IMR-90 (cell line): Measurements from ENCODE around the gene PGAP1. TPM values are rescaled to one million over a fixed set of nuclear protein-coding genes. Genes with fewer than 3 reads are reported as not detected.

Source experiments
- ATAC-seq: fragments of 200-7000 bp; cut with Tn5 transposase; 2 replicates; pipeline ENCODE4 v1.9.1; 2020; ENCODE audit warnings: low read depth, mild to moderate bottlenecking, moderate library complexity
- BruUV-seq: library from RNA; stranded (reverse); fragments of 400-500 nt; replicated peaks from 2 replicates; lab custom pipeline; 2021; lab: Mats Ljungman, UMichigan
- CTCF ChIA-PET: fragments of 300-600 bp; formaldehyde crosslinking; extraction: SDS; loops from one replicate; lab custom pipeline; 2021; ENCODE audit warnings: antibody characterized with exemption; lab: Yijun Ruan, JAX
- POLR2A ChIA-PET: fragments of 300-600 bp; sonication (Branson Sonifier 250); formaldehyde crosslinking; loops from one replicate; lab custom pipeline; 2022; ENCODE audit warnings: antibody characterized with exemption; ENCODE audit not compliant: unreplicated experiment; lab: Charles Lee
- DNase-seq: peaks from one replicate; pipeline ENCODE4 v3.0.0; 2013
- H2AFZ ChIP-seq: replicated peaks from 2 replicates; pipeline ENCODE3; 2013; ENCODE audit warnings: low read length, mild to moderate bottlenecking; ENCODE audit not compliant: poor library complexity
- H2AK5ac ChIP-seq: 2 replicates; pipeline ENCODE4 v1.6.1; 2013; ENCODE audit warnings: low read depth, low read length, inconsistent platforms
- H2AK9ac ChIP-seq: replicated peaks from 2 replicates; pipeline ENCODE3; 2013; ENCODE audit warnings: mild to moderate bottlenecking, low read depth, low read length, moderate library complexity; ENCODE audit not compliant: poor library complexity
- H2BK120ac ChIP-seq: 2 replicates; pipeline ENCODE4 v1.6.1; 2013; ENCODE audit warnings: low read depth, low read length, inconsistent platforms
- H2BK15ac ChIP-seq: 3 replicates; pipeline ENCODE4 v1.6.1; 2013; ENCODE audit warnings: low read depth, low read length, inconsistent platforms
- H2BK20ac ChIP-seq: 2 replicates; pipeline ENCODE4 v1.6.1; 2013; ENCODE audit warnings: low read depth, mild to moderate bottlenecking, inconsistent platforms, low read length, moderate library complexity
- H2BK5ac ChIP-seq: 2 replicates; pipeline ENCODE4 v1.6.1; 2013; ENCODE audit warnings: mild to moderate bottlenecking, low read depth, low read length, inconsistent platforms; ENCODE audit not compliant: poor library complexity, severe bottlenecking
- H3K14ac ChIP-seq: replicated peaks from 2 replicates; pipeline ENCODE4 v1.6.1; 2013; ENCODE audit warnings: low read depth, low read length, inconsistent platforms
- H3K18ac ChIP-seq: 2 replicates; pipeline ENCODE4 v1.6.1; 2013; ENCODE audit warnings: low read depth, low read length, control low read depth
- H3K23ac ChIP-seq: 2 replicates; pipeline ENCODE4 v1.6.1; 2013; ENCODE audit warnings: low read depth, low read length, inconsistent platforms
- H3K27ac ChIP-seq: 2 replicates; pipeline ENCODE4 v1.5.1; 2013; ENCODE audit warnings: mild to moderate bottlenecking, control low read depth, low read length; ENCODE audit not compliant: insufficient read depth
- H3K27me3 ChIP-seq: 2 replicates; pipeline ENCODE4 v1.6.1; 2013; ENCODE audit warnings: low read length; ENCODE audit not compliant: control insufficient read depth, insufficient read depth
- H3K36me3 ChIP-seq: 2 replicates; pipeline ENCODE4 v1.6.1; 2013; ENCODE audit warnings: low read length, mixed read lengths; ENCODE audit not compliant: control insufficient read depth, insufficient read depth
- H3K4ac ChIP-seq: 2 replicates; pipeline ENCODE4 v1.6.1; 2013; ENCODE audit warnings: low read depth, low read length, inconsistent platforms
- H3K4me1 ChIP-seq: 2 replicates; pipeline ENCODE4 v1.6.1; 2013; ENCODE audit warnings: low read length, mixed read lengths; ENCODE audit not compliant: control insufficient read depth, insufficient read depth
- H3K4me2 ChIP-seq: 2 replicates; pipeline ENCODE4 v1.6.1; 2013; ENCODE audit warnings: low read depth, mild to moderate bottlenecking, control low read depth, low read length, moderate library complexity
- H3K4me3 ChIP-seq: 2 replicates; pipeline ENCODE4 v1.5.1; 2013; ENCODE audit warnings: low read depth, mild to moderate bottlenecking, control low read depth, low read length, moderate library complexity; ENCODE audit not compliant: insufficient read depth
- H3K56ac ChIP-seq: 2 replicates; pipeline ENCODE4 v1.6.1; 2013; ENCODE audit warnings: low read length, inconsistent platforms; ENCODE audit not compliant: insufficient read depth; ENCODE audit errors: extremely low read depth
- H3K79me1 ChIP-seq, 2 experiments: 2 replicates each; pipeline ENCODE4 v1.6.1; 2013; ENCODE audit warnings: low read length in 2 of 2, inconsistent platforms in 1 of 2, low read depth in 1 of 2
- H3K9ac ChIP-seq: 2 replicates; pipeline ENCODE4 v1.6.1; 2013; ENCODE audit warnings: low read depth, low read length, control low read depth
- H3K9me1 ChIP-seq: 2 replicates; pipeline ENCODE4 v1.6.1; 2013; ENCODE audit warnings: low read length, inconsistent platforms; ENCODE audit not compliant: insufficient read depth
- H3K9me3 ChIP-seq: 2 replicates; pipeline ENCODE4 v1.6.1; 2013; ENCODE audit warnings: low read length; ENCODE audit not compliant: control insufficient read depth, insufficient read depth
- H4K20me1 ChIP-seq: 2 replicates; pipeline ENCODE4 v1.6.1; 2013; ENCODE audit warnings: low read length, inconsistent platforms; ENCODE audit not compliant: insufficient read depth
- H4K5ac ChIP-seq: 2 replicates; pipeline ENCODE4 v1.6.1; 2013; ENCODE audit warnings: mild to moderate bottlenecking, low read depth, low read length, control low read depth
- H4K8ac ChIP-seq, 2 experiments: 2 replicates each; pipeline ENCODE4 v1.6.1; 2013; ENCODE audit warnings: low read depth in 2 of 2, low read length in 2 of 2, control low read depth in 1 of 2, inconsistent platforms in 1 of 2
- H4K91ac ChIP-seq: 2 replicates; pipeline ENCODE4 v1.6.1; 2013; ENCODE audit warnings: low read depth, low read length, inconsistent platforms; ENCODE audit not compliant: insufficient read depth
- BHLHE40 ChIP-seq: fragments of 150-350 bp; IDR thresholded peaks from 2 replicates; pipeline ENCODE4 v1.6.1; 2016; ENCODE audit warnings: mild to moderate bottlenecking, low read depth, low read length
- CEBPB ChIP-seq: IDR thresholded peaks from 2 replicates; pipeline ENCODE4 v1.6.1; 2012; ENCODE audit warnings: low read depth, low read length, improper control_type of control experiment
- CHD1 ChIP-seq: IDR thresholded peaks from 2 replicates; pipeline ENCODE4 v1.6.1; 2012; ENCODE audit warnings: low read depth, low read length, improper control_type of control experiment
- FOS ChIP-seq: fragments of 150-350 bp; IDR thresholded peaks from 2 replicates; pipeline ENCODE4 v1.6.1; 2016; ENCODE audit warnings: low read depth, low read length
- MAFK ChIP-seq: IDR thresholded peaks from 2 replicates; pipeline ENCODE4 v1.6.1; 2012; ENCODE audit warnings: low read depth, low read length, improper control_type of control experiment
- MAZ ChIP-seq: IDR thresholded peaks from 2 replicates; pipeline ENCODE4 v1.6.1; 2012; ENCODE audit warnings: low read depth, mild to moderate bottlenecking, low read length, improper control_type of control experiment, moderate library complexity, borderline replicate concordance
- MXI1 ChIP-seq: IDR thresholded peaks from 2 replicates; pipeline ENCODE4 v1.6.1; 2012; ENCODE audit warnings: low read depth, mild to moderate bottlenecking, low read length, moderate library complexity, borderline replicate concordance
- NFE2L2 ChIP-seq: fragments of 150-350 bp; IDR thresholded peaks from 2 replicates; pipeline ENCODE4 v1.6.1; 2016; ENCODE audit warnings: low read depth, mild to moderate bottlenecking, low read length
- POLR2A ChIP-seq: IDR thresholded peaks from 2 replicates; pipeline ENCODE4 v1.6.1; 2012; ENCODE audit warnings: mild to moderate bottlenecking, low read depth, low read length
- RAD21 ChIP-seq: IDR thresholded peaks from 2 replicates; pipeline ENCODE4 v1.6.1; 2012; ENCODE audit warnings: low read length, improper control_type of control experiment
- RCOR1 ChIP-seq: IDR thresholded peaks from 2 replicates; pipeline ENCODE4 v1.6.1; 2012; ENCODE audit warnings: mild to moderate bottlenecking, low read length, improper control_type of control experiment; ENCODE audit not compliant: insufficient replicate concordance
- RFX5 ChIP-seq: IDR thresholded peaks from 2 replicates; pipeline ENCODE4 v1.8.0; 2012; ENCODE audit warnings: low read depth, mild to moderate bottlenecking, low read length, moderate library complexity
- SMC3 ChIP-seq: fragments of 150-350 bp; IDR thresholded peaks from 2 replicates; pipeline ENCODE4 v1.6.1; 2016; ENCODE audit warnings: low read depth, mild to moderate bottlenecking, antibody characterized with exemption, low read length, moderate library complexity
- USF2 ChIP-seq: fragments of 150-350 bp; IDR thresholded peaks from 2 replicates; pipeline ENCODE4 v1.6.1; 2017; ENCODE audit warnings: mild to moderate bottlenecking, antibody characterized with exemption, low read length, low read depth
- WGBS, 2 experiments: methylation state at CpG; one replicate each; pipeline versions ENCODE4 v1.1.5 to v1.1.7; 2013; ENCODE audit warnings: missing lambda C conversion rate in 2 of 2; ENCODE audit not compliant: insufficient read length in 1 of 2; ENCODE audit errors: extremely low coverage in 2 of 2; 5-methylcytosine and 5-hydroxymethylcytosine counted together
- dilution Hi-C: fragments of 300-500 bp; cut with HindIII; formaldehyde crosslinking; loops from one replicate; pipeline ENCODE4 v1.14.3; 2018; ENCODE audit warnings: low sequenced_read_pairs; ENCODE audit not compliant: unreplicated experiment
- in situ Hi-C: fragments of 300-500 bp; cut with MboI; formaldehyde crosslinking; loops from 3 replicates; pipeline ENCODE4 v1.14.3; 2019; ENCODE audit warnings: low sequenced_read_pairs, inconsistent platforms, mixed read lengths
- intact Hi-C: fragments of 100-400 bp; cut with micrococcal nuclease; formaldehyde crosslinking; loops from 2 replicates; pipeline ENCODE4 v1.10.0; 2022
- polyA plus RNA-seq, 3 experiments: library from polyadenylated mRNA; depleted of rRNA; stranded (reverse); fragments of >200 nt; gene quantifications; 2 replicates each; pipeline ENCODE4 v1.2.3, GENCODE V29; 2012; ENCODE audit warnings: low replicate concordance in 1 of 3
- total RNA-seq: library from RNA; depleted of rRNA; stranded (reverse); fragments of >200 nt; gene quantifications from 2 replicates; pipeline ENCODE4 v1.2.3, GENCODE V29; 2012
- TF ChIP-seq, protein P1 (sequence below): fragments of 150-350 bp; IDR thresholded peaks from 2 replicates; pipeline ENCODE4 v1.6.1; 2016; ENCODE audit warnings: low read depth, mild to moderate bottlenecking, low read length, moderate library complexity, borderline replicate concordance
- TF ChIP-seq, protein P2 (sequence below): conservative IDR thresholded peaks from 2 replicates; pipeline ENCODE4 v1.5.1; 2012; ENCODE audit warnings: mild to moderate bottlenecking, low read depth, low read length, improper control_type of control experiment

The PGAP1 gene
- total and polyA plus RNA-seq, 2 of the 4 experiments (the other 2 are of a cell fraction): 1.9 to 5.7 TPM

- no peak overlapping the region for H3K4me3 ChIP-seq
- H2BK20ac ChIP-seq: no peak overlapping the region
- DNase-seq (no peak), ATAC-seq (no peak)
- no TSS peak for BruUV-seq
- H3K56ac ChIP-seq: no peak overlapping the region
- no peaks in the 10 kb centered on the region for H3K9me3 ChIP-seq
- no peak overlapping the region for H4K8ac ChIP-seq
- no peak overlapping the region for H2AK9ac ChIP-seq
- H3K27ac ChIP-seq: no peak overlapping the region
- H3K27me3 ChIP-seq: no peaks in the 10 kb centered on the region
- TF ChIP-seq USF2 (no peak), RAD21 (no peak), MAZ (no peak), NFE2L2 (no peak), RCOR1 (no peak), MXI1 (no peak), SMC3 (no peak), POLR2A (no peak), CEBPB (no peak), FOS (no peak), BHLHE40 (no peak), MAFK (no peak), RFX5 (no peak), CHD1 (no peak)
- TF ChIP-seq, protein P1, sequence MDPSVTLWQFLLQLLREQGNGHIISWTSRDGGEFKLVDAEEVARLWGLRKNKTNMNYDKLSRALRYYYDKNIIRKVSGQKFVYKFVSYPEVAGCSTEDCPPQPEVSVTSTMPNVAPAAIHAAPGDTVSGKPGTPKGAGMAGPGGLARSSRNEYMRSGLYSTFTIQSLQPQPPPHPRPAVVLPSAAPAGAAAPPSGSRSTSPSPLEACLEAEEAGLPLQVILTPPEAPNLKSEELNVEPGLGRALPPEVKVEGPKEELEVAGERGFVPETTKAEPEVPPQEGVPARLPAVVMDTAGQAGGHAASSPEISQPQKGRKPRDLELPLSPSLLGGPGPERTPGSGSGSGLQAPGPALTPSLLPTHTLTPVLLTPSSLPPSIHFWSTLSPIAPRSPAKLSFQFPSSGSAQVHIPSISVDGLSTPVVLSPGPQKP: no peak
- TF ChIP-seq, protein P2, sequence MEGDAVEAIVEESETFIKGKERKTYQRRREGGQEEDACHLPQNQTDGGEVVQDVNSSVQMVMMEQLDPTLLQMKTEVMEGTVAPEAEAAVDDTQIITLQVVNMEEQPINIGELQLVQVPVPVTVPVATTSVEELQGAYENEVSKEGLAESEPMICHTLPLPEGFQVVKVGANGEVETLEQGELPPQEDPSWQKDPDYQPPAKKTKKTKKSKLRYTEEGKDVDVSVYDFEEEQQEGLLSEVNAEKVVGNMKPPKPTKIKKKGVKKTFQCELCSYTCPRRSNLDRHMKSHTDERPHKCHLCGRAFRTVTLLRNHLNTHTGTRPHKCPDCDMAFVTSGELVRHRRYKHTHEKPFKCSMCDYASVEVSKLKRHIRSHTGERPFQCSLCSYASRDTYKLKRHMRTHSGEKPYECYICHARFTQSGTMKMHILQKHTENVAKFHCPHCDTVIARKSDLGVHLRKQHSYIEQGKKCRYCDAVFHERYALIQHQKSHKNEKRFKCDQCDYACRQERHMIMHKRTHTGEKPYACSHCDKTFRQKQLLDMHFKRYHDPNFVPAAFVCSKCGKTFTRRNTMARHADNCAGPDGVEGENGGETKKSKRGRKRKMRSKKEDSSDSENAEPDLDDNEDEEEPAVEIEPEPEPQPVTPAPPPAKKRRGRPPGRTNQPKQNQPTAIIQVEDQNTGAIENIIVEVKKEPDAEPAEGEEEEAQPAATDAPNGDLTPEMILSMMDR: no peak
- no peak overlapping the region for H2AK5ac ChIP-seq
- H3K23ac ChIP-seq: no peak overlapping the region
- H2BK15ac ChIP-seq: no peak overlapping the region
- no peak overlapping the region for H3K4me2 ChIP-seq
- dilution Hi-C loops (no loop called here), intact Hi-C loops (no loop called here), in situ Hi-C loops (no loop called here)
- POLR2A ChIA-PET: no interaction called here
- CTCF ChIA-PET: no interaction called here
- H3K9ac ChIP-seq: no peak overlapping the region
- no peak overlapping the region for H3K14ac ChIP-seq
- H3K79me1 ChIP-seq: no peaks in the 10 kb centered on the region
- no peaks in the 10 kb centered on the region for H4K20me1 ChIP-seq
- no peak overlapping the region for H2BK120ac ChIP-seq
- no peak overlapping the region for H2BK5ac ChIP-seq
- no peaks in the 10 kb centered on the region for H3K4me1 ChIP-seq
- no peaks in the 10 kb centered on the region for H3K9me1 ChIP-seq
- no peak overlapping the region for H3K18ac ChIP-seq
- no CpG with 5 or more reads among the region's 1 CpG for WGBS, 2 experiments
- no peak overlapping the region for H4K91ac ChIP-seq
- H3K4ac ChIP-seq: no peak overlapping the region
- no peak overlapping the region for H4K5ac ChIP-seq
- no peak overlapping the region for H2AFZ ChIP-seq
- H3K36me3 ChIP-seq: no peaks in the 10 kb centered on the region
Observed at GRCh38 chr2:196974970-196975369, 48.5 kb upstream of the PGAP1 start.
